Neutrophil (primary cell): ENCODE measurements around the gene TSPAN8.

Source experiments
- H3K27ac ChIP-seq: fragments of 200-600 bp; sonication (generic); 2 replicates; pipeline ENCODE4 v1.5.1; 2016; ENCODE audit warnings: mild to moderate bottlenecking, moderate library complexity
- H3K27me3 ChIP-seq: fragments of 200-600 bp; sonication (generic); 2 replicates; pipeline ENCODE4 v1.6.0; 2016; ENCODE audit warnings: mild to moderate bottlenecking
- H3K36me3 ChIP-seq: fragments of 200-600 bp; sonication (generic); 2 replicates; pipeline ENCODE4 v1.5.1; 2017
- H3K4me1 ChIP-seq, 2 experiments: fragments of 200-600 bp in 1 of 2; sonication (generic) in 1 of 2; 1 replicate in 1 of 2; 2 replicates in 1 of 2; pipeline versions ENCODE4 v1.5.1 to v1.6.1; 2013 to 2016; ENCODE audit warnings: low read depth in 1 of 2, low read length in 1 of 2, mild to moderate bottlenecking in 1 of 2, moderate library complexity in 1 of 2; ENCODE audit not compliant: control insufficient read depth in 1 of 2, insufficient read depth in 1 of 2
- H3K4me3 ChIP-seq, 2 experiments: fragments of 200-600 bp in 1 of 2; sonication (generic) in 1 of 2; 1 replicate in 1 of 2; 2 replicates in 1 of 2; pipeline ENCODE4 v1.5.1; 2013 to 2016; ENCODE audit warnings: low read depth in 1 of 2, low read length in 1 of 2, mild to moderate bottlenecking in 1 of 2, moderate library complexity in 1 of 2
- H3K9me3 ChIP-seq: fragments of 200-600 bp; sonication (generic); 2 replicates; pipeline ENCODE4 v1.5.1; 2016
- TF ChIP-seq, protein P1 (sequence below): fragments of 200-600 bp; sonication (generic); IDR thresholded peaks from 2 replicates; pipeline ENCODE4 v1.5.1; 2016; ENCODE audit warnings: antibody characterized with exemption

The TSPAN8 gene

DNA sequence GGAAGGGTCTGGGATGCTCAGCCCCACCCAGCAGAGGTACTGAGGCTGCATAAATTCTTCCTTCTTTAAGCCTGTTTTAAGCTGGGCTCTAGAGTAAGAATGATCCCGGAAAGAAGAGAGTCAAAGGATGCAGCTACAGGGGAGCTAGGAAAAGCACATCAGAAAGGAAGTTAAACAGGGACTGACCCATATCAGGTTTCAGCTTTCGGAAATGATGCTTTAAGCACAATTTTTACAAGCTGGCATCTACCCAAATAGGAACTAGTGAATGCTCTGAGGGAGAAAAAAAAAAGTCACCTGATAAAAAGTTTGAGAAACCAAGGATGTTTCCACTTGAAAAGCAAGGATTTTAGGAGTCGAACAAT lies 22.0 kb downstream of the TSPAN8 start:
- no peak overlapping the region for H3K27ac ChIP-seq
- TF ChIP-seq, protein P1, sequence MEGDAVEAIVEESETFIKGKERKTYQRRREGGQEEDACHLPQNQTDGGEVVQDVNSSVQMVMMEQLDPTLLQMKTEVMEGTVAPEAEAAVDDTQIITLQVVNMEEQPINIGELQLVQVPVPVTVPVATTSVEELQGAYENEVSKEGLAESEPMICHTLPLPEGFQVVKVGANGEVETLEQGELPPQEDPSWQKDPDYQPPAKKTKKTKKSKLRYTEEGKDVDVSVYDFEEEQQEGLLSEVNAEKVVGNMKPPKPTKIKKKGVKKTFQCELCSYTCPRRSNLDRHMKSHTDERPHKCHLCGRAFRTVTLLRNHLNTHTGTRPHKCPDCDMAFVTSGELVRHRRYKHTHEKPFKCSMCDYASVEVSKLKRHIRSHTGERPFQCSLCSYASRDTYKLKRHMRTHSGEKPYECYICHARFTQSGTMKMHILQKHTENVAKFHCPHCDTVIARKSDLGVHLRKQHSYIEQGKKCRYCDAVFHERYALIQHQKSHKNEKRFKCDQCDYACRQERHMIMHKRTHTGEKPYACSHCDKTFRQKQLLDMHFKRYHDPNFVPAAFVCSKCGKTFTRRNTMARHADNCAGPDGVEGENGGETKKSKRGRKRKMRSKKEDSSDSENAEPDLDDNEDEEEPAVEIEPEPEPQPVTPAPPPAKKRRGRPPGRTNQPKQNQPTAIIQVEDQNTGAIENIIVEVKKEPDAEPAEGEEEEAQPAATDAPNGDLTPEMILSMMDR: no peak
- H3K36me3 ChIP-seq: no peaks in the 10 kb centered on the region
- H3K27me3 ChIP-seq: no peaks in the 10 kb centered on the region
- no peaks in the 10 kb centered on the region for H3K4me1 ChIP-seq
- no peaks in the 10 kb centered on the region for H3K9me3 ChIP-seq
- no peak overlapping the region for H3K4me3 ChIP-seq

DNA sequence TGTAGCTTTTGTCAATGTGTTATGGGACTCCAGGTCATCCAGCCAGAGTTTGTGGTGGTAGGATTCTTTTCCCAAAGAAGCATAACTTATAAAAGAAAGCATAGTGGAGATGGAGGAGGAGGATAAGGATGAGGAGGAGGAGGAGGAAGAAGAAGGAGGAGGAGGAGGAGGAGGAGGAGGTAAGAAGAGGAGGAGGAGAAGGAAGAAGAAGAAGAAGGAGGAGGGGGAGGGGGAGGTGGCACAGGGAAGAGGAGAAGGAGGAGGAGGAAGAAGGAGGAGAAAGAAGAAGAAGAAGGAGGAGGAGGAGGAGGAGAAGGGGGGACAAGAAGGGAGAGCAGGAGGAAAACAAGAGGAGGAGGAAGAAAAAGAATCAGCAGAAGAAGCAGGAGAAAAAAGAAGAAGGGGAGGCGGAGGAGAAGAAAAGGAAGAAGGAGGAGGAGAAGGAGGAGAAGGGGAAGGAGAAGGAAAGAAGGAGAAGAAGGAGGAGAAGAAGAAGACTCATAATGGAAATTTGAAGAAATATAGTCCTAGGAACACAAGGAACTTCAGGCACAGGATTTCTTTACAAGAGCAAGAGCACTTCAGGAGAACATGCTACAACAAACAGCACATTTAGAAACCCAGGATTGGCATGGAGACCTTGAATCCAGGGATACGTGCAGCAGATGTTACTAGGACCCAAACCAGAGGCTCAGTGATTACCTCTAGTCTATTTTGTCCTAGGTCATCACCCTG lies 22.6 kb downstream of the TSPAN8 start:
- H3K4me3 ChIP-seq: no peak overlapping the region
- H3K27me3 ChIP-seq: no peaks in the 10 kb centered on the region
- no peaks in the 10 kb centered on the region for H3K9me3 ChIP-seq
- TF ChIP-seq, protein P1: no peak
- H3K36me3 ChIP-seq: no peaks in the 10 kb centered on the region
- H3K4me1 ChIP-seq: no peaks in the 10 kb centered on the region
- no peak overlapping the region for H3K27ac ChIP-seq

DNA sequence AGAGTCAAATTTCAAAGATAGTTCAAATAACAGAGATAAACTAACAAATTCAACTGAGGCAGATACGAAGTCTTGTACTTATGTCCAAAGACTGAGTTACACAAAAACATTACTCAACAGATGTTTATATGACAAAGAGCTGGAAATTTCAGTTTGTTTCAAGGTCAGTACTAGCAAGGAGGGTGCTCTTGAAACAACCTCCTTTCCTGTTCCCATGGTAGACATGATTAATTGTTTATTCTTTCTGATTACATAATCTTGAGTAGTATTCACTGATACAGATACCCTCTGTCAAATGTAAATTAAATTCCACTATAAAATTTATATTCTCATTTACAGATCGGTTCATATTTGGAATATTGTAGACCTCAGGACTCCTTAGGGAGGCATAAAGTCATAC lies 23.4 kb downstream of the TSPAN8 start:
- Histone ChIP-seq H3K4me3 (no peak overlapping the region), H3K27me3 (no peaks in the 10 kb centered on the region), H3K4me1 (no peaks in the 10 kb centered on the region), H3K27ac (no peak overlapping the region), H3K9me3 (no peaks in the 10 kb centered on the region), H3K36me3 (no peaks in the 10 kb centered on the region)
- TF ChIP-seq, protein P1: no peak

- H3K4me1 ChIP-seq: no peaks in the 10 kb centered on the region
- H3K27ac ChIP-seq: no peak overlapping the region
- no peak overlapping the region for H3K4me3 ChIP-seq
- no peaks in the 10 kb centered on the region for H3K36me3 ChIP-seq
- no peaks in the 10 kb centered on the region for H3K27me3 ChIP-seq
- TF ChIP-seq, protein P1: no peak
- H3K9me3 ChIP-seq: no peaks in the 10 kb centered on the region
These were observed 27.2 kb downstream of the TSPAN8 start for GRCh38 chr12:71130521-71131069.

DNA sequence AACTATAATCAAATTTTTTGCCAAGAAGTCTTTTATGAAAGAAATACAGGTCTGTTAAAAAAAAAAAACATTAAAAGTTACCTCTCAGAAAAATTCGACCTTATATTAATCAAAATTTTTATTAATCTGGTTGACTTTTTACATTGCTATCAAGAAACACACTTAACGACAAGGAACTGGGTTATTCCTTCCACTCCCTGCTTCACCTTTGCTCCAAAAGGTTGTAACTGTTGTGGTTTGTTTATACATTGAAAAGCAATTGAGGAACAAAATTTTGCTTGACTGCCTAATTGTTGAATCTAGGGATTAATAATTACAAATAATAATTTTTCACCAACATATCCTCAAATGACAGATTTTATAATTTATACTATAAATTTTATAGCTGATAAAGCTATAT lies 28.4 kb downstream of the TSPAN8 start:
- Histone ChIP-seq H3K27me3 (no peaks in the 10 kb centered on the region), H3K4me1 (no peaks in the 10 kb centered on the region), H3K4me3 (no peak overlapping the region), H3K27ac (no peak overlapping the region), H3K36me3 (no peaks in the 10 kb centered on the region), H3K9me3 (no peaks in the 10 kb centered on the region)
- TF ChIP-seq, protein P1: no peak
